ENCODE measurements around the gene OR51E2. TPM values are rescaled to one million over a fixed set of nuclear protein-coding genes. Genes with fewer than 3 reads are reported as not detected.

OR51E2 gene
- total and polyA plus RNA-seq, 2 donors (not counting 1 experiment from before 2014, with no cell fraction given): not detected

DNA sequence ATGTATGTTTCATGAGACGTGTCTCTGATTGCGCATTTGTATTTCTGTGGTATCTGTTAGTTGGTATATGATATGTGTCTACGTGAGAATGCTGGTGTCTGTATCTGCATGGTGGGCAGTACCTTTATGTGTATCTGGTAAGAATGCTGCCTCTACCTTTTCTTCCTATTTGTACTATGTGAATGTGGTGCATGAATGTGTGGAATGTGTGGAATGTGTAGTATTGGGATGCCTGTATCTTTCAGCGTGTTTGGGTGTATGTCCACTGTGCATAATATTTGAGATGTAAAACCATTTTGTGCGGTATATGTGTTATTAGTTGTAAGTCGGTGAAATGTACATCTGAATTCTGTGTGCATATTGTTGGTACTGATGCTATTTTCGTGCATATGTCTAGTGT lies 56.2 kb downstream of the OR51E2 start:
- Mint-ChIP-seq H3K27me3 (peaks cover 32% of the 10 kb centered on the region), H3K4me3 (no peak overlapping the region), H3K27ac (no peak overlapping the region), H3K4me1 (no peaks in the 10 kb centered on the region), H3K9me3 (ENCODE audit: insufficient read depth) (no peaks in the 10 kb centered on the region)
- TF ChIP-seq EZH2 (IDR thresholded peaks at IDR 0.05; ENCODE audit: borderline replicate concordance, insufficient read depth, low read depth, low read length, poor library complexity, severe bottlenecking): no peak
- TF ChIP-seq, protein P1, sequence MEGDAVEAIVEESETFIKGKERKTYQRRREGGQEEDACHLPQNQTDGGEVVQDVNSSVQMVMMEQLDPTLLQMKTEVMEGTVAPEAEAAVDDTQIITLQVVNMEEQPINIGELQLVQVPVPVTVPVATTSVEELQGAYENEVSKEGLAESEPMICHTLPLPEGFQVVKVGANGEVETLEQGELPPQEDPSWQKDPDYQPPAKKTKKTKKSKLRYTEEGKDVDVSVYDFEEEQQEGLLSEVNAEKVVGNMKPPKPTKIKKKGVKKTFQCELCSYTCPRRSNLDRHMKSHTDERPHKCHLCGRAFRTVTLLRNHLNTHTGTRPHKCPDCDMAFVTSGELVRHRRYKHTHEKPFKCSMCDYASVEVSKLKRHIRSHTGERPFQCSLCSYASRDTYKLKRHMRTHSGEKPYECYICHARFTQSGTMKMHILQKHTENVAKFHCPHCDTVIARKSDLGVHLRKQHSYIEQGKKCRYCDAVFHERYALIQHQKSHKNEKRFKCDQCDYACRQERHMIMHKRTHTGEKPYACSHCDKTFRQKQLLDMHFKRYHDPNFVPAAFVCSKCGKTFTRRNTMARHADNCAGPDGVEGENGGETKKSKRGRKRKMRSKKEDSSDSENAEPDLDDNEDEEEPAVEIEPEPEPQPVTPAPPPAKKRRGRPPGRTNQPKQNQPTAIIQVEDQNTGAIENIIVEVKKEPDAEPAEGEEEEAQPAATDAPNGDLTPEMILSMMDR (IDR thresholded peaks at IDR 0.05): no peak
- no peak for DNase-seq
- Histone ChIP-seq H3K4me2 (replicated peaks; ENCODE audit: low read depth, low read length, poor library complexity, severe bottlenecking) (no peak overlapping the region), H3K4me3 (ENCODE audit: control extremely low read depth in 1 of 5, extremely low read depth in 1 of 5, insufficient read depth in 1 of 5, low read depth in 2 of 5, low read length in 4 of 5) (no peak overlapping the region), H2AFZ (ENCODE audit: insufficient read depth, low read depth, low read length, poor library complexity, severe bottlenecking) (no peak overlapping the region), H3K9me3 (ENCODE audit: control extremely low read depth in 1 of 3, control insufficient read depth in 2 of 3, insufficient read depth in 1 of 3, low read length in 2 of 3) (peaks cover 0 to 5% (median 0%) of the 10 kb centered on the region in 3 donors), H3K27ac (ENCODE audit: low read length in 2 of 2) (no peak overlapping the region), H3K4me1 (ENCODE audit: control insufficient read depth in 2 of 2, insufficient read depth in 2 of 2, low read length in 2 of 2) (peaks cover 0 to 3% of the 10 kb centered on the region in 2 donors), H3K36me3 (replicated peaks in 1 of 2; ENCODE audit: control extremely low read depth in 1 of 2, control insufficient read depth in 1 of 2, extremely low read depth in 1 of 2, insufficient read depth in 2 of 2, low read length in 1 of 2) (no peaks in the 10 kb centered on the region), H3K9ac (ENCODE audit: low read length) (no peak overlapping the region), H3K79me2 (ENCODE audit: control insufficient read depth, insufficient read depth, low read length) (no peaks in the 10 kb centered on the region), H3K27me3 (replicated peaks in 1 of 4; ENCODE audit: control extremely low read depth in 1 of 4, control insufficient read depth in 3 of 4, insufficient read depth in 4 of 4, low read length in 3 of 4) (peaks cover 0 to 13% (median 3%) of the 10 kb centered on the region in 4 experiments), H4K20me1 (ENCODE audit: control insufficient read depth, insufficient read depth, low read length, poor library complexity, severe bottlenecking) (no peaks in the 10 kb centered on the region)
- CTCF ChIA-PET: no interaction called here
- POLR2A ChIA-PET: no interaction called here
- no peak for ATAC-seq (ENCODE audit: low read depth)
- WGBS (ENCODE audit: insufficient coverage): 95% methylated on average over 7 of the region's 7 CpGs
- intact Hi-C loops (cut with micrococcal nuclease): no loop called here

DNA sequence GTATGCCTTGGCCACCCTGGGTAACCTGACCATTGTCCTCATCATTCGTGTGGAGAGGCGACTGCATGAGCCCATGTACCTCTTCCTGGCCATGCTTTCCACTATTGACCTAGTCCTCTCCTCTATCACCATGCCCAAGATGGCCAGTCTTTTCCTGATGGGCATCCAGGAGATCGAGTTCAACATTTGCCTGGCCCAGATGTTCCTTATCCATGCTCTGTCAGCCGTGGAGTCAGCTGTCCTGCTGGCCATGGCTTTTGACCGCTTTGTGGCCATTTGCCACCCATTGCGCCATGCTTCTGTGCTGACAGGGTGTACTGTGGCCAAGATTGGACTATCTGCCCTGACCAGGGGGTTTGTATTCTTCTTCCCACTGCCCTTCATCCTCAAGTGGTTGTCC lies 57.7 kb downstream of the OR51E2 start:
- Mint-ChIP-seq H3K9me3 (ENCODE audit: insufficient read depth) (no peaks in the 10 kb centered on the region), H3K4me1 (no peaks in the 10 kb centered on the region), H3K27me3 (peaks cover 30% of the 10 kb centered on the region), H3K4me3 (no peak overlapping the region), H3K27ac (no peak overlapping the region)
- no peak overlapping the region for H3K4me2 ChIP-seq (replicated peaks; ENCODE audit: low read depth, low read length, poor library complexity, severe bottlenecking)
- H3K9me3 ChIP-seq (ENCODE audit: control extremely low read depth in 1 of 3, control insufficient read depth in 2 of 3, insufficient read depth in 1 of 3, low read length in 2 of 3): peaks cover 0 to 5% (median 0%) of the 10 kb centered on the region in 3 donors
- no peak overlapping the region for H3K9ac ChIP-seq (ENCODE audit: low read length)
- intact Hi-C loops (cut with micrococcal nuclease): loop anchor here (5.0 kb wide), 1 partner anchor 1712 kb away; no protein-coding TSS in a partner anchor
- no peak overlapping the region for H2AFZ ChIP-seq (ENCODE audit: insufficient read depth, low read depth, low read length, poor library complexity, severe bottlenecking)
- 93% methylated on average over 6 of the region's 6 CpGs for WGBS (ENCODE audit: insufficient coverage)
- H3K27ac ChIP-seq (ENCODE audit: low read length in 2 of 2): no peak overlapping the region
- DNase-seq (no peak), ATAC-seq (ENCODE audit: low read depth) (no peak)
- no peaks in the 10 kb centered on the region for H3K36me3 ChIP-seq (replicated peaks in 1 of 2; ENCODE audit: control extremely low read depth in 1 of 2, control insufficient read depth in 1 of 2, extremely low read depth in 1 of 2, insufficient read depth in 2 of 2, low read length in 1 of 2)
- TF ChIP-seq, protein P1 (IDR thresholded peaks at IDR 0.05): no peak
- no peak for TF ChIP-seq EZH2 (IDR thresholded peaks at IDR 0.05; ENCODE audit: borderline replicate concordance, insufficient read depth, low read depth, low read length, poor library complexity, severe bottlenecking)
- no peak overlapping the region for H3K4me3 ChIP-seq (ENCODE audit: control extremely low read depth in 1 of 5, extremely low read depth in 1 of 5, insufficient read depth in 1 of 5, low read depth in 2 of 5, low read length in 4 of 5)
- H3K27me3 ChIP-seq (replicated peaks in 1 of 4; ENCODE audit: control extremely low read depth in 1 of 4, control insufficient read depth in 3 of 4, insufficient read depth in 4 of 4, low read length in 3 of 4): peaks cover 0 to 10% (median 3%) of the 10 kb centered on the region in 4 experiments
- ChIA-PET POLR2A (no interaction called here), CTCF (no interaction called here)
- no peaks in the 10 kb centered on the region for H4K20me1 ChIP-seq (ENCODE audit: control insufficient read depth, insufficient read depth, low read length, poor library complexity, severe bottlenecking)
- peaks cover 0 to 3% of the 10 kb centered on the region in 2 donors for H3K4me1 ChIP-seq (ENCODE audit: control insufficient read depth in 2 of 2, insufficient read depth in 2 of 2, low read length in 2 of 2)
- H3K79me2 ChIP-seq (ENCODE audit: control insufficient read depth, insufficient read depth, low read length): no peaks in the 10 kb centered on the region
